PC-9 (cell line): ENCODE data around the gene PRDM13. TPM values are rescaled to one million over a fixed set of nuclear protein-coding genes. Genes with fewer than 3 reads are reported as not detected.

Source experiments
- BruUV-seq: library from RNA; stranded (reverse); fragments of 400-500 nt; replicated peaks from 2 replicates; lab custom pipeline; 2021; lab: Mats Ljungman, UMichigan
- CTCF ChIA-PET: fragments of 300-600 bp; sonication (Branson Sonifier 250); formaldehyde crosslinking; loops from one replicate; lab custom pipeline; 2022; ENCODE audit warnings: antibody characterized with exemption; lab: Charles Lee
- POLR2A ChIA-PET: fragments of 300-600 bp; sonication (Branson Sonifier 250); formaldehyde crosslinking; loops from one replicate; lab custom pipeline; 2022; ENCODE audit warnings: antibody characterized with exemption; ENCODE audit not compliant: unreplicated experiment; lab: Charles Lee
- DNase-seq, 2 experiments: peaks; one replicate each; pipeline versions ENCODE4 v3.0.0 to v3.0.0-alpha.2; 2015 to 2022; ENCODE audit warnings: mixed read lengths in 1 of 2
- H2AFZ ChIP-seq: fragments of 200-600 bp; sonication (generic); 2 replicates; pipeline ENCODE4 v1.8.1; 2017; ENCODE audit warnings: antibody characterized with exemption
- H3F3A ChIP-seq: fragments of 200-600 bp; sonication (generic); 2 replicates; pipeline ENCODE4 v1.8.1; 2017; ENCODE audit warnings: antibody characterized with exemption, mild to moderate bottlenecking, low read depth; ENCODE audit not compliant: insufficient read depth
- H3K27ac ChIP-seq: fragments of 200-600 bp; sonication (generic); 2 replicates; pipeline ENCODE4 v1.6.1; 2016; ENCODE audit warnings: mixed run types
- H3K27me3 ChIP-seq: fragments of 200-600 bp; sonication (generic); 2 replicates; pipeline ENCODE4 v1.6.1; 2016; ENCODE audit warnings: low read depth, mixed run types; ENCODE audit not compliant: insufficient read depth
- H3K36me3 ChIP-seq: fragments of 200-600 bp; sonication (generic); 2 replicates; pipeline ENCODE4 v1.6.1; 2016; ENCODE audit warnings: low read depth, mixed run types
- H3K4me1 ChIP-seq: fragments of 200-600 bp; sonication (generic); replicated peaks from 2 replicates; pipeline ENCODE4 v1.6.1; 2016; ENCODE audit warnings: mixed run types; ENCODE audit not compliant: insufficient read depth
- H3K4me2 ChIP-seq: fragments of 200-600 bp; sonication (generic); 2 replicates; pipeline ENCODE4 v1.6.1; 2017; ENCODE audit warnings: mixed run types
- H3K4me3 ChIP-seq: fragments of 200-600 bp; sonication (generic); 2 replicates; pipeline ENCODE4 v1.6.1; 2016; ENCODE audit warnings: mixed run types
- H3K79me2 ChIP-seq: fragments of 200-600 bp; sonication (generic); 2 replicates; pipeline ENCODE4 v1.6.1; 2017; ENCODE audit warnings: low read depth, mixed run types
- H3K9me2 ChIP-seq: fragments of 200-600 bp; sonication (generic); 2 replicates; pipeline ENCODE4 v1.8.1; 2017; ENCODE audit warnings: mild to moderate bottlenecking; ENCODE audit not compliant: insufficient read depth
- H3K9me3 ChIP-seq: fragments of 200-600 bp; sonication (generic); 2 replicates; pipeline ENCODE4 v1.8.1; 2016; ENCODE audit warnings: low read depth; ENCODE audit not compliant: insufficient read depth
- H4K20me1 ChIP-seq: fragments of 200-600 bp; sonication (generic); 2 replicates; pipeline ENCODE4 v1.8.1; 2017; ENCODE audit not compliant: insufficient read depth
- CTCF ChIP-seq: fragments of 200-600 bp; sonication (generic); conservative IDR thresholded peaks from 2 replicates; pipeline ENCODE4 v1.6.1; 2017; ENCODE audit warnings: mixed run types, antibody characterized with exemption, mild to moderate bottlenecking, moderate library complexity
- EZH2 ChIP-seq: fragments of 200-600 bp; sonication (generic); IDR thresholded peaks from 2 replicates; pipeline ENCODE4 v1.8.0; 2017; ENCODE audit warnings: antibody characterized with exemption, low read depth
- intact Hi-C: fragments of 100-400 bp; cut with micrococcal nuclease; formaldehyde crosslinking; loops from one replicate; pipeline ENCODE4 v1.10.0; 2022; ENCODE audit not compliant: unreplicated experiment
- total RNA-seq: library from RNA; stranded (reverse); gene quantifications from 2 replicates; pipeline ENCODE4 v1.2.3, GENCODE V29; 2021

PRDM13 gene
- total RNA-seq, 1 experiment from 2014 or later, result not detected

GRCh38 chr6:99609905-99610489 lies 3.4 kb downstream of the PRDM13 start:
- no peaks in the 10 kb centered on the region for H4K20me1 ChIP-seq
- no peak overlapping the region for H3K4me3 ChIP-seq
- no peaks in the 10 kb centered on the region for H3K9me3 ChIP-seq
- no TSS peak for BruUV-seq
- CTCF ChIA-PET, result no interaction called here
- H3K27ac ChIP-seq, result no peak overlapping the region
- H3K4me2 ChIP-seq, result no peak overlapping the region
- H2AFZ ChIP-seq, result no peak overlapping the region
- no peaks in the 10 kb centered on the region for H3K79me2 ChIP-seq
- no peaks in the 10 kb centered on the region for H3K9me2 ChIP-seq
- POLR2A ChIA-PET, result no interaction called here
- TF ChIP-seq CTCF, result no peak
- TF ChIP-seq EZH2, result no peak
- H3K4me1 ChIP-seq, result no peaks in the 10 kb centered on the region
- no peak for DNase-seq
- no peaks in the 10 kb centered on the region for H3F3A ChIP-seq
- no peaks in the 10 kb centered on the region for H3K36me3 ChIP-seq
- intact Hi-C loops, result no loop called here
- H3K27me3 ChIP-seq, result 0 out of 2 replicates have a peak, but pooled peaks cover 2% of the 10 kb centered on the region

- Histone ChIP-seq H3K4me3 (no peak overlapping the region), H2AFZ (no peak overlapping the region), H3K9me2 (no peaks in the 10 kb centered on the region), H3F3A (no peaks in the 10 kb centered on the region), H3K27ac (no peak overlapping the region), H4K20me1 (no peaks in the 10 kb centered on the region), H3K27me3 (no peaks in the 10 kb centered on the region), H3K79me2 (no peaks in the 10 kb centered on the region), H3K4me2 (no peak overlapping the region), H3K36me3 (no peaks in the 10 kb centered on the region), H3K4me1 (no peaks in the 10 kb centered on the region), H3K9me3 (no peaks in the 10 kb centered on the region)
- ChIA-PET CTCF (interaction anchor here (0.6 kb wide), 1 partner anchor 136 kb away, joined by 3 read pairs; no protein-coding TSS in a partner anchor), POLR2A (no interaction called here)
- DNase-seq, result no peak
- BruUV-seq, result no TSS peak
- intact Hi-C loops, result no loop called here
- TF ChIP-seq CTCF (no peak), EZH2 (no peak)
Observed at GRCh38 chr6:99611148-99611547, 4.5 kb downstream of the PRDM13 start.

DNA sequence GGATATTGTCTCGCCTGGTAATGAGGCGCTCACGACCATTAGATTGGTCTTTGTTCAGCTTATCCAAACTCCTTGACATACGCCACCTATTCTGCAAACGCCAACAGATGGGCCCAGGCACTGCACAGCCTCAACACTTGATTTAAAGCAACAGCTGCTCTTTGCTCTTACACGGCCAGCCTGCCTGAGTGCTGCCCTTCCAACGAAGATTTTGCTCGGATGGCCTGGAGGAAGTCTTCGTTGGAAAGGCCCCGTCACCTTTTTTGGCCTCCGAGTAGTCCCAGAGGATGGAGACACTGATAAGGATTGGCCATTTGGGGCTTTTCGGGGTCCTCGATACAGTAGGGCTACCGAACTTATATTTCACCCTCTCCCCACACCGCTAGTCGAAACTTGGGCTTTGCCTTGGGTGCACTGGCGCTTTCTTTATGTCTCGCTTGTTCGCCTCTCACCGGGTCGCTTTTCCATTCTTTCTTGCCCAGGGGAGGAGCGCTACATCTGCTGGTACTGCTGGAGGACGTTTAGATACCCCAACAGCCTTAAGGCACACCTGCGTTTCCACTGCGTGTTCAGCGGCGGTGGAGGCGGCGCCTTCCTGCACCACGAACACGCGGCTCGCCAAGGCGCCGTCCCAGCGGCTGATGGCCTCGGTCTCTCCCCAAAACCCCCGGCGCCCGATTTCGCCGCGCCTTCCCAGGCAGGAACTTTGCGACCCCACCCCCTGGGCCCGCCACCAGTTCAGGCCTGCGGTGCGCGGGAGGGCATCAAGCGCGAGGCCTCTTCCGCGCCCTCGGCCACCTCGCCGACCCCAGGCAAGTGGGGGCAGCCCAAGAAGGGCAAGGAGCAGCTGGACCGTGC lies 6.1 kb downstream of the PRDM13 start:
- TF ChIP-seq CTCF (no peak), EZH2 (no peak)
- Histone ChIP-seq H3K36me3 (no peaks in the 10 kb centered on the region), H3F3A (no peaks in the 10 kb centered on the region), H3K9me2 (no peaks in the 10 kb centered on the region), H3K4me1 (no peaks in the 10 kb centered on the region), H3K9me3 (no peaks in the 10 kb centered on the region), H3K79me2 (no peaks in the 10 kb centered on the region), H2AFZ (no peak overlapping the region), H3K27me3 (no peaks in the 10 kb centered on the region), H3K4me2 (no peak overlapping the region), H3K4me3 (no peak overlapping the region), H3K27ac (no peak overlapping the region), H4K20me1 (no peaks in the 10 kb centered on the region)
- POLR2A ChIA-PET, result no interaction called here
- CTCF ChIA-PET, result no interaction called here
- BruUV-seq, result no TSS peak
- DNase-seq, result no peak
- intact Hi-C loops, result no loop called here
